PC-3 (cell line): Measurements from ENCODE around the gene PLSCR4. TPM values are rescaled to one million over a fixed set of nuclear protein-coding genes. Genes with fewer than 3 reads are reported as not detected.

ENCODE experiments used
- ATAC-seq: fragments of 200-7000 bp; cut with Tn5 transposase; 2 replicates; pipeline ENCODE4 v1.9.1; 2020; ENCODE audit warnings: mild to moderate bottlenecking, moderate library complexity
- BruUV-seq: library from RNA; stranded (reverse); fragments of 400-500 nt; replicated peaks from 2 replicates; lab custom pipeline; 2021; lab: Mats Ljungman, UMichigan
- CTCF ChIA-PET: fragments of 300-600 bp; sonication (Branson Sonifier 250); formaldehyde crosslinking; loops from one replicate; lab custom pipeline; 2022; ENCODE audit warnings: antibody characterized with exemption; lab: Charles Lee
- POLR2A ChIA-PET: fragments of 300-600 bp; sonication (Branson Sonifier 250); formaldehyde crosslinking; loops from one replicate; lab custom pipeline; 2022; ENCODE audit warnings: antibody characterized with exemption; ENCODE audit not compliant: unreplicated experiment; lab: Charles Lee
- DNase-seq: peaks from one replicate; pipeline ENCODE4 v3.0.0-alpha.2; 2015
- H2AFZ ChIP-seq: fragments of 300-600 bp; sonication (generic); 2 replicates; pipeline ENCODE4 v1.6.0; 2016; ENCODE audit warnings: antibody characterized with exemption, low read length
- H3F3A ChIP-seq: fragments of 300-600 bp; sonication (generic); one replicate; pipeline ENCODE4 v1.6.0; 2017; ENCODE audit warnings: antibody characterized with exemption, low read length, control low read depth, mild to moderate bottlenecking; ENCODE audit not compliant: unreplicated experiment
- H3K27ac ChIP-seq: fragments of 300-600 bp; sonication (generic); 2 replicates; pipeline ENCODE4 v1.5.1; 2016; ENCODE audit warnings: mild to moderate bottlenecking, low read length
- H3K27me3 ChIP-seq: fragments of 300-600 bp; sonication (generic); 2 replicates; pipeline ENCODE4 v1.6.1; 2016; ENCODE audit warnings: low read length, mixed read lengths
- H3K36me3 ChIP-seq: fragments of 300-600 bp; sonication (generic); 2 replicates; pipeline ENCODE4 v1.6.1; 2016; ENCODE audit warnings: low read depth, mixed run types, low read length, mixed read lengths
- H3K4me1 ChIP-seq: fragments of 300-600 bp; sonication (generic); 2 replicates; pipeline ENCODE4 v1.5.1; 2016; ENCODE audit warnings: low read length; ENCODE audit not compliant: insufficient read depth
- H3K4me2 ChIP-seq: fragments of 300-600 bp; sonication (generic); 2 replicates; pipeline ENCODE4 v1.6.0; 2016; ENCODE audit warnings: low read length
- H3K4me3 ChIP-seq: fragments of 300-600 bp; sonication (generic); 2 replicates; pipeline ENCODE4 v1.5.1; 2016; ENCODE audit warnings: mild to moderate bottlenecking, low read length, mixed read lengths
- H3K79me2 ChIP-seq: fragments of 300-600 bp; sonication (generic); 2 replicates; pipeline ENCODE4 v1.6.1; 2017; ENCODE audit warnings: low read length, mixed read lengths
- H3K9ac ChIP-seq: fragments of 300-600 bp; sonication (generic); 2 replicates; pipeline ENCODE4 v1.6.0; 2016; ENCODE audit warnings: mild to moderate bottlenecking, low read length
- H3K9me2 ChIP-seq: fragments of 300-600 bp; sonication (generic); replicated peaks from 2 replicates; pipeline ENCODE4 v1.6.1; 2016; ENCODE audit warnings: mixed run types, low read length, mixed read lengths
- H3K9me3 ChIP-seq: fragments of 300-600 bp; sonication (generic); 2 replicates; pipeline ENCODE4 v1.6.1; 2016; ENCODE audit warnings: low read length, mixed read lengths
- H4K20me1 ChIP-seq: fragments of 300-600 bp; sonication (generic); 2 replicates; pipeline ENCODE4 v1.6.1; 2016; ENCODE audit warnings: low read length, mixed read lengths
- EZH2 ChIP-seq: fragments of 300-600 bp; sonication (generic); IDR thresholded peaks from one replicate; pipeline ENCODE4 v1.6.1; 2017; ENCODE audit warnings: antibody characterized with exemption, mild to moderate bottlenecking, low read length; ENCODE audit not compliant: unreplicated experiment
- EZH2phosphoT487 ChIP-seq: fragments of 300-600 bp; sonication (generic); IDR thresholded peaks from 2 replicates; pipeline ENCODE4 v1.6.1; 2018; ENCODE audit warnings: mild to moderate bottlenecking, antibody characterized with exemption, low read length, borderline replicate concordance
- intact Hi-C: fragments of 100-400 bp; cut with micrococcal nuclease; formaldehyde crosslinking; loops from 2 replicates; pipeline ENCODE4 v1.9.0; 2023
- total RNA-seq: library from RNA; depleted of rRNA; stranded (reverse); fragments of >200 nt; gene quantifications from 2 replicates; pipeline ENCODE4 v1.2.3, GENCODE V29; 2014
- TF ChIP-seq, protein P1 (sequence below): fragments of 300-600 bp; sonication (generic); conservative IDR thresholded peaks from 2 replicates; pipeline ENCODE4 v1.5.1; 2017; ENCODE audit warnings: antibody characterized with exemption, low read depth, mild to moderate bottlenecking, low read length

PLSCR4 gene
- total RNA-seq, 1 experiment from 2014 or later, result 0.84 TPM

- no peak for TF ChIP-seq EZH2phosphoT487
- TF ChIP-seq EZH2, result no peak
- TF ChIP-seq, protein P1, sequence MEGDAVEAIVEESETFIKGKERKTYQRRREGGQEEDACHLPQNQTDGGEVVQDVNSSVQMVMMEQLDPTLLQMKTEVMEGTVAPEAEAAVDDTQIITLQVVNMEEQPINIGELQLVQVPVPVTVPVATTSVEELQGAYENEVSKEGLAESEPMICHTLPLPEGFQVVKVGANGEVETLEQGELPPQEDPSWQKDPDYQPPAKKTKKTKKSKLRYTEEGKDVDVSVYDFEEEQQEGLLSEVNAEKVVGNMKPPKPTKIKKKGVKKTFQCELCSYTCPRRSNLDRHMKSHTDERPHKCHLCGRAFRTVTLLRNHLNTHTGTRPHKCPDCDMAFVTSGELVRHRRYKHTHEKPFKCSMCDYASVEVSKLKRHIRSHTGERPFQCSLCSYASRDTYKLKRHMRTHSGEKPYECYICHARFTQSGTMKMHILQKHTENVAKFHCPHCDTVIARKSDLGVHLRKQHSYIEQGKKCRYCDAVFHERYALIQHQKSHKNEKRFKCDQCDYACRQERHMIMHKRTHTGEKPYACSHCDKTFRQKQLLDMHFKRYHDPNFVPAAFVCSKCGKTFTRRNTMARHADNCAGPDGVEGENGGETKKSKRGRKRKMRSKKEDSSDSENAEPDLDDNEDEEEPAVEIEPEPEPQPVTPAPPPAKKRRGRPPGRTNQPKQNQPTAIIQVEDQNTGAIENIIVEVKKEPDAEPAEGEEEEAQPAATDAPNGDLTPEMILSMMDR, result no peak
- Histone ChIP-seq H3K27me3 (no peaks in the 10 kb centered on the region), H3K9ac (peak overlapping the region; percentile 86; the same call in 1 of the 2 replicates), H3K27ac (no peak overlapping the region), H3F3A (no peaks in the 10 kb centered on the region), H3K36me3 (peaks cover 10% of the 10 kb centered on the region; the same call in 1 of the 2 replicates), H4K20me1 (peaks cover 62% of the 10 kb centered on the region), H2AFZ (no peak overlapping the region), H3K9me3 (no peaks in the 10 kb centered on the region), H3K4me2 (peak overlapping the region; percentile 97), H3K4me3 (peak overlapping the region; percentile 79), H3K79me2 (peaks cover 100% of the 10 kb centered on the region), H3K4me1 (peaks cover 40% of the 10 kb centered on the region), H3K9me2 (no peaks in the 10 kb centered on the region)
- POLR2A ChIA-PET, result no interaction called here
- DNase-seq, result no peak
- no TSS peak for BruUV-seq
- intact Hi-C loops, result loop anchor here (1.0 kb wide), 1 partner anchor 8 kb away; no protein-coding TSS in a partner anchor
- CTCF ChIA-PET, result no interaction called here
- ATAC-seq, result no peak
Observed at GRCh38 chr3:146157325-146158060, 93.4 kb downstream of the PLSCR4 start.

- Histone ChIP-seq H3K9me2 (no peaks in the 10 kb centered on the region), H3K9ac (peak overlapping the region; percentile 86; the same call in 1 of the 2 replicates), H3K9me3 (no peaks in the 10 kb centered on the region), H3K79me2 (peaks cover 100% of the 10 kb centered on the region), H3K4me3 (peak overlapping the region; percentile 79), H3F3A (no peaks in the 10 kb centered on the region), H4K20me1 (peaks cover 62% of the 10 kb centered on the region), H3K4me2 (peak overlapping the region; percentile 97), H2AFZ (no peak overlapping the region), H3K27ac (no peak overlapping the region), H3K36me3 (peaks cover 14% of the 10 kb centered on the region; the same call in 1 of the 2 replicates), H3K27me3 (no peaks in the 10 kb centered on the region), H3K4me1 (peaks cover 33% of the 10 kb centered on the region)
- ChIA-PET POLR2A (no interaction called here), CTCF (no interaction called here)
- DNase-seq, result peak; percentile 55
- no peak for ATAC-seq
- intact Hi-C loops, result loop anchor here (1.0 kb wide), 1 partner anchor 7 kb away; no protein-coding TSS in a partner anchor
- TF ChIP-seq, protein P1, result no peak
- TF ChIP-seq EZH2 (no peak), EZH2phosphoT487 (no peak)
- no TSS peak for BruUV-seq
Observed at GRCh38 chr3:146156666-146157314, 94.1 kb downstream of the PLSCR4 start.
